ENCODE measurements around the gene OR5D14.

DNA sequence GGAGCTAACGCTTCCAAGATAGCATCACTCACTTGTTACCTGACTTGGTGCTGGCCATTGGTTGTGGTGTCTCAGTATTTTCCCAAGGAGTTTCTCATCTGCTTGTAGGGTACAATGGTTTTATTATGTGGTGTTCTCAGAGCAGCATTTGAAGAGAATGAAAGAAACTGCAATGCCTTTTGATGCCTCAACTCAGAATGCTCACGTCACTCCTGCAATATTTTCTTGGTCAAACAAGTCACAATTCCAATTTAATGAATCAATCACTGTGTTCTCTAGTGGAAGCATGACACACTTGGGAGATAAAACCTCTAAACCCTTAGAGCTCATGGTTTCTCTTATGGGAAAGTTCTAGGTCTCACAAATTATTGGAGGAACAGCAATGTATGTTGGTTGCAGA lies 2.0 kb upstream of the OR5D14 start:
- TF ChIP-seq YY1 (IDR thresholded peaks at IDR 0.05; ENCODE audit: insufficient read depth, insufficient read length) (no peak), SUZ12 (IDR thresholded peaks at IDR 0.05; ENCODE audit: extremely low read depth, insufficient read depth, insufficient read length) (no peak), ZNF274 (IDR thresholded peaks at IDR 0.05; ENCODE audit: low read depth, low read length) (no peak)
